Middle frontal gyrus (tissue), 1 donor: ENCODE data around the gene CA10.

ENCODE experiments used
- DNase-seq: peaks from one replicate; pipeline ENCODE4 v3.0.0-alpha.2; 2015; ENCODE audit warnings: low spot score; ENCODE audit errors: extremely low spot score

Gene CA10

DNA sequence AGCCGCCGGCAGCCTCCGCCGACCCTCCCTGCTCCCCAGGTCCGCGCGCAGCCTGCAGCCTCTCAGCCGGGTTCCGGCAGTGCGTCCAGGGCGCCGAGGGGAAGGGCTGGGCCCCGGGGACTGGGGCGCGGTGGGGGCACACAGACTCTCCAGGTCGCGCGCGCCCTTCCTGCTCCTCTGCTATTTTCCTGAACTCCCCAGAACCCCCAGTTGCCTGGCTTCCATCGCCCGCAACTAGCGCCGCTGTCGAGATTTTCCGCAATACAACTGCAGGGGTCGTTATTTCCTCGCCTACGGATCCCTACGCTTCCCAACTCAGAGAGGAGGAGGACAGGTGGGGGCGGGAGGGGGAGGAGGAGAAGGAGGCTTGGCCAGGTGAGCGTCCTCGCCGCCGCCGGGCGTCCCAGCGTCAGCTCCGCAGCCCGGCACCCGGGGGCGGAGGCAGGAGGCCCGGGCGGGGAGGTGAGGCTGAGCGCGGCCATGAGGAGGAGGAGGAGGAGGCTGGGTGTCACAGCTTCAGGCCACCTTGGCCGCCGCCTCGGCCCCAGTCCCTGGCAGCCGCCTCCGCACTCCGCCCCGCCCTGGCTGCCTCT lies at the start of gene CA10:
Gene CA10, minus strand, starts transcription at position 265 of the 593 bp plus-strand sequence.
- no peak for DNase-seq

DNA sequence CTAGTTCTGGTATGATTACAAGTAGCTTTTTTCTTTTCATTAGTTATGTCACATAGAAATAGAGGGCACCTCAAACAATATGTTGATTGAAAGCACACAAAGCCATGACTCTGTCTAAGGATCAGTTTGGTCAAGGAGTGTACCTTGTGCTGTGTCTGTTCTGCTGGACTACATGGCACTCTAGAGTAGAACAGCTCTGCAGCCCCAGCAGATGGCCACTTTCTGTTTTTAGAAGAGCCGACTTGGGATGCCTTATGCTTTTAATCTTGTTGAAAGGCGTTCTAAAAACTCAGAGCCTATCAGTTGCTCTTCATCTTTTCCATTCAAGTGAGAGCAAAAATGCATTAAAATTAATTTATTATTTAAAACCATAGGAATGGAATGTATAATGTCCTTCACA lies 49.3 kb upstream of the CA10 start:
- no peak for DNase-seq

DNA sequence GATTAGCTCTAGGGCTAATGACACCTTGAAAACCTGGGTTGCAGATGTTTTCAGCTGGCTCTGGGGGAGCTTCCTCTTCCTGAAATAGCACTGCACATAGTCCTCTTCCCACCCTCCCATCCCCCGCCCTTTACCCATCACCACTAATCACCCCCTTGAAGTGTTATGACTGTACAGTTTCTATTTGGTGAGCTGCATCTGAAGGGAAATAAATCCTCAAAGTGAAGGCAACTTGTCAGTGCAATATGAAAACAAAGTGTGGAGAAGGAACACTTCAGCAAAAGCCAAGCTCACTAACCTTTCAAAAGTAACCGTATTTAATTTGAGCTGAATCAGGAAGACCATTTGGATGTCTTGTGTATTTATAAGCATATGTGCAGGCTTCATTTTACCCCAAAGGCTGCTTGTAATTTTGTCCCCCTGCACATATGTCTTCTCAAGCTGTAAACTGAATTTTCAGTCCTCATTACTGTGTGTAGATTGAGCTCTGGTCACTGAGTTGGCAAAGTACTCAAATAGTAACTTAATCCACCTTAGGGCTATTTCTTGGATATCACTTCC lies 44.1 kb upstream of the CA10 start:
- no peak for DNase-seq

- no peak for DNase-seq
Observed at GRCh38 chr17:52201767-52202519, 43.4 kb upstream of the CA10 start.

DNA sequence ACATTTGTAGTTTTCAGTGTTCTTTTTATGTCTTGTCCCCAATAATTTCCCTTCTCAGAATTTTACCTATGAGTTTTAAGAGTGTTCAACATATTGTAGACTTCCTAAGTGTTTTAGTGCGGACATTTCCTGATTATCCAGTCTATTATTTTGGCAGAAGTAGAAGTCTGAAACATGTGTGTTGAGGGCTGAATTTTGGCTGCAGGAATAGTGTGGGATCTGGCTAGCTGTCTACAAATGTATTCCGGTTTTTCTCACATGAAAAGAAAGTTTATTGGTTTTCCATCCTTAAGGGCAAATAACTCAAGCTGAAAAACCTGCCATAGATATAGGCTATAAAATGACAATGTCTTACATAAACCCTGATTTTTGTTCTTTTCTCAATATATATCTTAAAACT lies 33.0 kb upstream of the CA10 start:
- no peak for DNase-seq

DNA sequence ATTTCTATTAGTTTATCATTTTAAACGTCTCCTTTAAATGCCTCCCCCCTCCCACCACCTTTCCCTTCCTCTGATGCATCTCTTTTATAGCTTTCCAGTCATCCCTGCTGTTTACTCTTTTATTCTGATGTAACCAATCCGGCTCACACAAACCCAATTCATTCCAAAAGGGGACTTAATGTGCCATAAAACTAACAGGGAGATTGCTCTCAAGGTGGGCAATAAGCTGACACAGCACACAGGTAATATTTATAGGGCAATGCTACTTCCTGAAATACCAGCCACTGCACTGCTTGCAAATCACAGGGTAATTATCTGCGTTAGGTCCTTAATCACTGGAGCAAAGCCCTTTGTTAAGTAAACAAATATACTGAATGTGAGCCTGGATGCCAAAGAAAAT lies 23.3 kb upstream of the CA10 start:
- no peak for DNase-seq

- DNase-seq = no peak
Observed at GRCh38 chr17:52178012-52178411, 19.5 kb upstream of the CA10 start.

DNA sequence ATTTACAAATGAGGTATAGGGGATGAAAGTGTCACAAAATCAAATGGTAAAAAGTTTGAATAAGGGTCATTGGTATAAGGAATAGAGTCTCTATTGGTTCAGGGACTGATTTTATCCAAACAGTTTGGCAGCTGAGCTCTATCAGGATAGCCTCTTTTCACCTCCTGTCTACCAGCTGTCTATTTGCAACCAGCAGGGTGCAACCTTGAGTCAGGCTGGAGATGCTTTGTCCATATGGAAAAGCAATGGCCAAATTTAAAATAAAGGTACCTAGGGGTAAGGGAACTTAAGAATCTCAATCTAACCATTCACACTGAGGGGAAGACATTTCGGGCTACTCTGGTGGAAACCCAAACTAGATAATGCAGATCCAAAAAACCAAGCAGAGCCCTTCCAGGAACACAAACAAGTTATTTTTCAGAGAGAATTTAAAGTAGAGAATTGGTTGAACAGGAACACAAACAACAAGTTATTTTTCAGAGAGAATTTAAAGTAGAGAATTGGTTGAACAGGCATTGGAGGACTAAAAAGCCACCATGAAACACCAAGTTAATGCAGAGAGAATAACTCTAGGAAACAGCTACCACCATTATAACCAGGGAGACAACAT lies 12.6 kb upstream of the CA10 start:
- DNase-seq = no peak

- no peak for DNase-seq
Observed at GRCh38 chr17:52160136-52160567, 1.6 kb upstream of the CA10 start.

- no peak for DNase-seq
Observed at GRCh38 chr17:52159246-52160135, 977 bp upstream of the CA10 start.

DNA sequence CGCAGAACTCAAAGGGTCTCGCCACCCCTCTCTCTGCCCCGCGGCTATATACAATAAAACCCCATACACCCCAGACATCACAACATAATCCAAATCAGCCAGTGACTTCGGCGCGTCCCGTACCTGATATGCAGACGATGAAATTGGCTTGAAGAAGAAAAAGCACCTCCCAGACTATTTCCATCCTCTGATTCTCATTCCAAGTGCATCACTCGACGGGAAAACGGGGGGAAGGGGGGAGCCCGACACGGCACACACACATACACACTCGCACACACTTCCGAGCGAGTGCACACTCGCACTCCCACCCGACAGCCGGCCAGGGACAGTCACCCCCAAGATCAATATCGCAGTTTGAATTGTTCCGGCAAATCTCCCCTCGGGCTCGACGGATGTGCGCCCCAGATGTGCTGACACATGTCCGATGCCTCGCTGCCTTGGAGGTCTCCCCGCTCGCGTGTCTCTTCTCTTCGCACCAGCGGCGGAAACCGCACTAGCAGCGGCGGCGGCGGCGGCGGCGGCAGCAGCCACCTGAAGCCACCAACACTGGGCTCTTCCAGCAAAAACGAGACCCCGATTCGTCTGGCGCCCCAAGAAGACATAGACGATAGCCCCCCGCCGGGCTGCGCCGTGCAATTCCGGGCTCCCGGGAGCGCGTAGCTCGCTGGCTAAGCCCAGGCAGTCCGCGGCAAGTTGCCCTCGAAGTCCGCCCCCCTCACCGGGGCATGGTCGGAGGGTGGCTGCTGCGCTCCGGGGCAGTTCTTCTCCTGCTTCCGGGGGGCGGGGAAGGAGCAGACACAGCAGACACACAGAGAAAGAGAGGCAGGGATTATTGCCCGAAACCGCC lies 688 bp downstream of the CA10 start:
- DNase-seq = no peak

- DNase-seq = no peak
Observed at GRCh38 chr17:52156576-52157570, 1.6 kb downstream of the CA10 start.

DNA sequence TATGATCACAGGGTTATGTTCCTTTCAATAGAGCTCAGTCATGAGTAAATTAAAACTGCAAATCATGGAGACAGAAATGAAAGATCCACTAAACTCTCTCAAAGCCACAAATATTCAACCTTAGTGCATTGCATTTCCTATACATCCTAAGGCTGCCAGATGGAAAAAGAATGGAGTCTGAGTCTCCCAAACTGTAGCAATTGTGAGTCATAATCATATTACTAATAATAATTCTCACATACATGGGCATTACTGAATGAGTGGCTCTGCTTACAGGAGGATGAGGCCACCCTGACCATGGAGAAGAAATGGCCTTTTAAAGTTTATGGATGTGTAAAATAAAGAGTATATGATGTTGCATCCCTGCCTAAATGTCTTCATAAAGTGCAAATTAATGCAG lies 3.2 kb downstream of the CA10 start:
- DNase-seq = no peak

- DNase-seq = no peak
Observed at GRCh38 chr17:52154466-52154865, 4.0 kb downstream of the CA10 start.

DNA sequence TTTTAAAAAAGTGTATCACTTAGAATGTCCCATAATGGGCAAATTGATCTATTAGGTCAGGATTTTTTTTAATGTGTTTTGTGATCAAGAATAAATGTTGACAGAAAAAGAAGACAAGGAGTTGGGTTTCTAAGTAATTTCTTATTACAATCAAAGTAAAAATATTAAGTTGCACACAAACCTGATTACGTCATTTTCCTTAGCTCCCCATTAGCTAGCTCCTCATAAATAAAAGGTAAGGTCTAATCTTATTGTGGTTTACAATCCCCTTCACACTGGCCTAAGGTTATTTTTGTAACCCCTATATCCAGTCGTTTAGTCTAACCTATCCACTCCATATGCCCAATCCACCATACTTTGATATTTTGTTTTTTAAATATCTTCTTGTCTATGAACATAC lies 7.6 kb downstream of the CA10 start:
- DNase-seq = no peak

DNA sequence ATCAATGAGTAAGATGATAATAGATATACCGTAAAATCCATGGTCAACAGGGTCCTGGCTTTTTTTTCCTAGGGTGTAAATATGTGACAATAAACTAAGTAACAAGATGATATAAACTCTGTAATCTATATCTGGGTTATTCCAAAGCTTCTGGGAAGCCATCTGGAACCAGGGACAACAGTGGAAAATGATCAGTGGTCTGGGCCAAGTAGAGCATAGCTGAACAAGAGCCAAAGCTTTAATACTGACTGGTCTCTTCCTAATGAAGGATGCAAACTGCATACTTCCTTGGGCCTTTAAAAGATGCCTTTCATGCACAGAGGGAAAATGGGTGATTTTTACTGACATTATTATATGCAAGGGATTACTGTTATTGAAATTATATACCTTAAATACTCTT lies 8.9 kb downstream of the CA10 start:
- DNase-seq = no peak

GRCh38 chr17:52148969-52149351 lies 9.6 kb downstream of the CA10 start:
- no peak for DNase-seq

DNA sequence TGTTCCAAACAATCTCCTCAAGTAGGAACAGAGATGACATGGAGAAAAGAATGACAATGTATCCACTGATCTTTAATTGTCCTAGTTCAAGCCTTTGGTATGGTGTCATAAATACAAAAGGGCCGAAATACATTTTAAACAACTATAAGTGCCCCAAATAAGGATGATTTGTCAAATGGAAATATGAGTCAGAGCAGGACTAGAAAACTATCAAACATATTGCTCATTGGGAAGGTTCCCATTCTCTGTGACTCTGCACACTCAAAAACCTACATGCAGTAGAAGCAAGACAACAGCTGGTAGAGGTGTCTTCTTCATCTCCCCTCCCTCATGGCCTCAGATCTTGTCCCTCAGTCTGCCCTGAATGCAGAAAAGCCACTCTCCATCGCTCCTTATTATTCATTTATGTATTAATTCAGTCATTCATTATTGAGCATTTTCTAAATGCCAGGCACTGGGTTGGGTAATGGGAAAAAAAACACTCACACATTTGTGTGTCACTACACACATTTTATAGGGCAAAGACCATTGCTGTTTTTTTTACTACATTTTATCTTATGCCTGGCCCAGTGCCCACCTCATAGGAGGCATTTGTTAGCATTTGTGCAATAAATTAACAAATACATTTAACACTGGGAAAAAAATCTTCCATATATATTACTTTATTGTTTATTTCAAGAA lies 10.1 kb downstream of the CA10 start:
- DNase-seq = no peak

DNA sequence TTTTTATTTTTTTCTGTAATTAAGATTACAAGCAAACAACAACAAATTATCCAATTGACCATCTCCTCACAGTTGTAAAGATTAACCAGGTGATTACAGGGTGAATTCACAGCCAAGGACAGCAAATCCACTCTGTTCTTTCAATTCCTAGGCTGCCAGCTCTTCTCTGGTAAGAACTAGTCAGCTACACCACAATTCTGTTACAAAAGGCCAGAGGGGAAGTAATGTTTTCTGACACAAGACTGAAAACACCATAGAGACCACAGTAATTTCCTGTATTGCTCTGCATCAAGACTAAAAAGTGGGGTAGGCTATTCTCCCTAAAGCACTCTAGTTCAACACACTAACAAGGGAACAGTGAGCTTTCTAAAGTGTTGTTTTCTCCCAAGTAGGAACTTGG lies 10.6 kb downstream of the CA10 start:
- DNase-seq = no peak
